Right cardiac atrium (tissue), 5 donors: ENCODE data around the gene VASH1. TPM values are rescaled to one million over a fixed set of nuclear protein-coding genes. Genes with fewer than 3 reads are reported as not detected.
A peak's percentile ranks its signal among the peaks of the same experiment; 100 is the strongest.
"Not testable (repeated sequence)": the region's sequence is repeated elsewhere in the genome, so short reads cannot be mapped to it uniquely, and the experiment has no call there.

Source experiments
- ATAC-seq, 2 donors: fragments of 200-7000 bp; cut with Tn5 transposase; one replicate each; pipeline versions ENCODE4 v1.8.0 to v1.9.1; 2020; ENCODE audit warnings: moderate library complexity in 2 of 2, mild to moderate bottlenecking in 1 of 2
- DNase-seq, 3 donors: peaks; one replicate each; pipeline ENCODE4 v3.0.0-alpha.2; 2020
- H3K27ac ChIP-seq: one replicate; pipeline ENCODE4 v1.5.1; 2013; ENCODE audit warnings: mild to moderate bottlenecking, low read length, control low read depth, moderate library complexity
- H3K27me3 ChIP-seq: one replicate; pipeline ENCODE4 v1.6.1; 2013; ENCODE audit not compliant: control insufficient read depth, insufficient read depth
- H3K4me1 ChIP-seq: one replicate; pipeline ENCODE4 v1.6.1; 2013; ENCODE audit warnings: low read length; ENCODE audit not compliant: control insufficient read depth, insufficient read depth
- H3K4me3 ChIP-seq: one replicate; pipeline ENCODE4 v1.5.1; 2013; ENCODE audit warnings: low read length, control low read depth
- H3K9me3 ChIP-seq: one replicate; pipeline ENCODE4 v1.6.1; 2013; ENCODE audit warnings: low read length; ENCODE audit not compliant: control insufficient read depth
- WGBS: extraction: QIAGEN DNeasy Blood & Tissue Kit; methylation state at CpG from one replicate; pipeline ENCODE4 v1.1.7; 2013; 5-methylcytosine and 5-hydroxymethylcytosine counted together
- intact Hi-C, 4 donors: fragments of 100-400 bp; cut with DNase I; formaldehyde crosslinking; loops; one replicate each; pipeline versions ENCODE4 v1.11.0 to v1.14.0; 2022 to 2023
- polyA plus RNA-seq: library from polyadenylated mRNA; stranded (reverse); fragments of 200-250 nt; gene quantifications from one replicate; pipeline ENCODE4 v1.2.3, GENCODE V29; 2013
- total RNA-seq, 4 donors: library from RNA; stranded (reverse); fragmentation: NEBNext Ultra II Directional; extraction: Animal tissue kit (Norgen Biotek cat#: 25700); gene quantifications; one replicate each; pipeline ENCODE4 v1.2.1, GENCODE V29; 2021
- donor health status: healthy with polysubstance abuse.
- donor health status: DM: no; HTN: yes; CAD: no.
- donor health status: DM: no; HTN: no; CAD: no.
- donor health status: DM: no; HTN: yes; CAD: no; lungs with severe emphysema.
- donor health status: DM: yes; HTN: yes; CAD: no.

The VASH1 gene
- total and polyA plus RNA-seq, 5 donors: 23.1 to 85.2 (median 36.3) TPM

- intact Hi-C loops: no loop called here
- ATAC-seq: peak; percentile 86 to 89
- peak; percentile 90 to 96 (median 93) for DNase-seq
- H3K4me3 ChIP-seq: no peak overlapping the region
- H3K4me1 ChIP-seq: peaks cover 21% of the 10 kb centered on the region
- H3K9me3 ChIP-seq: no peaks in the 10 kb centered on the region
- WGBS: 38% methylated on average over 3 of the region's 3 CpGs
- peak overlapping the region; percentile 78 for H3K27ac ChIP-seq
- H3K27me3 ChIP-seq: no peaks in the 10 kb centered on the region
These were observed 40.9 kb upstream of the VASH1 start for GRCh38 chr14:76720382-76720813.

- intact Hi-C loops, H3K4me3 ChIP-seq, H3K9me3 ChIP-seq, H3K27ac ChIP-seq, H3K27me3 ChIP-seq, ATAC-seq: not testable (repeated sequence)
- DNase-seq: peak in 1 of 3 donors; percentile 48
- 95% methylated on average over 11 of the region's 11 CpGs for WGBS
- H3K4me1 ChIP-seq: peaks cover 19% of the 10 kb centered on the region
These were observed 39.8 kb upstream of the VASH1 start for GRCh38 chr14:76721506-76721905.

- Histone ChIP-seq H3K9me3 (no peaks in the 10 kb centered on the region), H3K27ac (no peak overlapping the region), H3K27me3 (no peaks in the 10 kb centered on the region), H3K4me3 (no peak overlapping the region), H3K4me1 (peaks cover 9% of the 10 kb centered on the region)
- no peak for ATAC-seq
- DNase-seq: no peak
- WGBS: 65% methylated on average over 8 of the region's 8 CpGs
- intact Hi-C loops: no loop called here
These were observed 36.4 kb upstream of the VASH1 start for GRCh38 chr14:76724651-76725550.

GRCh38 chr14:76726551-76726970 lies 34.7 kb upstream of the VASH1 start:
- H3K4me3 ChIP-seq: peak overlapping the region; percentile 19
- H3K27me3 ChIP-seq: no peaks in the 10 kb centered on the region
- 59% methylated on average over 11 of the region's 11 CpGs for WGBS
- DNase-seq (peak in 1 of 3 donors; percentile 75), ATAC-seq (peak; percentile 69 to 89)
- peak overlapping the region; percentile 84 for H3K27ac ChIP-seq
- H3K9me3 ChIP-seq: no peaks in the 10 kb centered on the region
- intact Hi-C loops: no loop called here
- H3K4me1 ChIP-seq: peaks cover 3% of the 10 kb centered on the region

GRCh38 chr14:76727384-76727783 lies 33.9 kb upstream of the VASH1 start:
- no peak for DNase-seq
- Histone ChIP-seq H3K9me3 (no peaks in the 10 kb centered on the region), H3K4me1 (peaks cover 3% of the 10 kb centered on the region), H3K4me3 (no peak overlapping the region), H3K27ac (peak overlapping the region; percentile 15), H3K27me3 (no peaks in the 10 kb centered on the region)
- intact Hi-C loops: no loop called here
- ATAC-seq: peak in 1 of 2 donors; percentile 22
- WGBS: 42% methylated on average over 4 of the region's 4 CpGs

- Histone ChIP-seq H3K4me1 (peaks cover 3% of the 10 kb centered on the region), H3K27ac (no peak overlapping the region), H3K9me3 (no peaks in the 10 kb centered on the region), H3K4me3 (no peak overlapping the region), H3K27me3 (no peaks in the 10 kb centered on the region)
- intact Hi-C loops: no loop called here
- DNase-seq (no peak), ATAC-seq (no peak)
- 53% methylated on average over 1 of the region's 1 CpG for WGBS
These were observed 33.4 kb upstream of the VASH1 start for GRCh38 chr14:76727901-76728300.

- no peak for ATAC-seq
- Histone ChIP-seq H3K27ac (no peak overlapping the region), H3K4me3 (no peak overlapping the region), H3K27me3 (no peaks in the 10 kb centered on the region), H3K9me3 (no peaks in the 10 kb centered on the region), H3K4me1 (peaks cover 3% of the 10 kb centered on the region)
- intact Hi-C loops: no loop called here
- WGBS: 93% methylated on average over 2 of the region's 2 CpGs
- no peak for DNase-seq
These were observed 32.0 kb upstream of the VASH1 start for GRCh38 chr14:76729258-76729657.

GRCh38 chr14:76729953-76730505 lies 31.2 kb upstream of the VASH1 start:
- no peak for ATAC-seq
- Histone ChIP-seq H3K9me3 (no peaks in the 10 kb centered on the region), H3K27me3 (no peaks in the 10 kb centered on the region), H3K4me1 (peaks cover 3% of the 10 kb centered on the region), H3K27ac (no peak overlapping the region), H3K4me3 (no peak overlapping the region)
- no peak for DNase-seq
- WGBS: 52% methylated on average over 1 of the region's 1 CpG
- intact Hi-C loops: no loop called here

GRCh38 chr14:76734501-76734900 lies 26.8 kb upstream of the VASH1 start:
- H3K4me1 ChIP-seq, ATAC-seq, H3K27me3 ChIP-seq, H3K27ac ChIP-seq, H3K4me3 ChIP-seq, H3K9me3 ChIP-seq, intact Hi-C loops, DNase-seq: not testable (repeated sequence)
- 93% methylated on average over 31 of the region's 31 CpGs for WGBS

GRCh38 chr14:76736514-76736913 lies 24.8 kb upstream of the VASH1 start:
- intact Hi-C loops: no loop called here
- no peaks in the 10 kb centered on the region for H3K27me3 ChIP-seq
- H3K9me3 ChIP-seq: no peaks in the 10 kb centered on the region
- ATAC-seq (no peak), DNase-seq (no peak)
- H3K4me1 ChIP-seq: no peaks in the 10 kb centered on the region
- H3K27ac ChIP-seq: no peak overlapping the region
- H3K4me3 ChIP-seq: no peak overlapping the region

- Histone ChIP-seq H3K27me3 (no peaks in the 10 kb centered on the region), H3K27ac (no peak overlapping the region), H3K4me1 (no peaks in the 10 kb centered on the region), H3K9me3 (no peaks in the 10 kb centered on the region), H3K4me3 (no peak overlapping the region)
- ATAC-seq (no peak), DNase-seq (no peak)
- WGBS: 96% methylated on average over 1 of the region's 1 CpG
- intact Hi-C loops: no loop called here
These were observed 20.2 kb upstream of the VASH1 start for GRCh38 chr14:76741074-76741473.
